Panc1 (cell line): Measurements from ENCODE around the gene ERMARD. TPM values are rescaled to one million over a fixed set of nuclear protein-coding genes. Genes with fewer than 3 reads are reported as not detected.

Experiments used
- ATAC-seq: fragments of 200-7000 bp; cut with Tn5 transposase; 2 replicates; pipeline ENCODE4 v1.9.1; 2020; ENCODE audit warnings: mild to moderate bottlenecking, moderate library complexity
- BruUV-seq: library from RNA; stranded (reverse); fragments of 400-500 nt; replicated peaks from 2 replicates; lab custom pipeline; 2021; lab: Mats Ljungman, UMichigan
- CTCF ChIA-PET: fragments of 300-600 bp; sonication (Branson Sonifier 250); formaldehyde crosslinking; loops from one replicate; lab custom pipeline; 2022; ENCODE audit warnings: antibody characterized with exemption; lab: Charles Lee
- POLR2A ChIA-PET: fragments of 300-600 bp; sonication (Branson Sonifier 250); formaldehyde crosslinking; loops from one replicate; lab custom pipeline; 2022; ENCODE audit warnings: antibody characterized with exemption; lab: Charles Lee
- DNase-seq: peaks from one replicate; pipeline ENCODE4 v3.0.0-alpha.2; 2010; ENCODE audit warnings: low read depth, low spot score
- H3K27ac ChIP-seq: 2 replicates; pipeline ENCODE4 v1.5.1; 2011; ENCODE audit warnings: mild to moderate bottlenecking, low read length, inconsistent platforms
- H3K27me3 ChIP-seq: fragments of 200-500 bp; sonication (Bioruptor generic); 2 replicates; pipeline ENCODE4 v1.6.0; 2014; ENCODE audit warnings: low read length, inconsistent platforms; ENCODE audit not compliant: control insufficient read depth, insufficient read depth
- H3K36me3 ChIP-seq: fragments of 200-500 bp; sonication (Bioruptor generic); 2 replicates; pipeline ENCODE4 v1.5.1; 2014; ENCODE audit warnings: inconsistent platforms, mild to moderate bottlenecking, low read length, moderate library complexity; ENCODE audit not compliant: control insufficient read depth, insufficient read depth
- H3K4me1 ChIP-seq: 2 replicates; pipeline ENCODE4 v1.5.1; 2011; ENCODE audit warnings: inconsistent platforms, mild to moderate bottlenecking, low read length, moderate library complexity; ENCODE audit not compliant: control insufficient read depth, insufficient read depth
- H3K4me3 ChIP-seq, 2 experiments: 2 replicates each; pipeline ENCODE4 v1.5.1; 2011 to 2012; ENCODE audit warnings: low read depth in 2 of 2, low read length in 2 of 2, mild to moderate bottlenecking in 2 of 2, inconsistent platforms in 1 of 2, moderate library complexity in 1 of 2
- H3K9me3 ChIP-seq: fragments of 200-500 bp; sonication (Bioruptor generic); 2 replicates; pipeline ENCODE4 v1.5.1; 2014; ENCODE audit warnings: low read depth, mild to moderate bottlenecking, inconsistent platforms, low read length, moderate library complexity; ENCODE audit not compliant: control insufficient read depth, insufficient read depth
- POLR2AphosphoS5 ChIP-seq: IDR thresholded peaks from 2 replicates; pipeline ENCODE4 v1.6.1; 2012; ENCODE audit warnings: mild to moderate bottlenecking, low read depth, low read length, moderate library complexity
- SIN3A ChIP-seq: IDR thresholded peaks from 2 replicates; pipeline ENCODE4 v1.6.1; 2012; ENCODE audit warnings: low read depth, mild to moderate bottlenecking, low read length, moderate library complexity, borderline replicate concordance; ENCODE audit not compliant: insufficient read depth
- TCF7L2 ChIP-seq: IDR thresholded peaks from 2 replicates; pipeline ENCODE4 v1.6.1; 2011; ENCODE audit warnings: mild to moderate bottlenecking, low read depth, low read length, inconsistent platforms
- in situ Hi-C: cut with HindIII; loops from 2 replicates; pipeline ENCODE4 v1.10.0; 2016; ENCODE audit warnings: low sequenced_read_pairs, low pct_unique_long_range_greater_than_20kb
- intact Hi-C: fragments of 100-400 bp; cut with micrococcal nuclease; formaldehyde crosslinking; loops from one replicate; pipeline ENCODE4 v1.10.0; 2022; ENCODE audit not compliant: unreplicated experiment
- total RNA-seq: library from RNA; stranded (reverse); gene quantifications from one replicate; pipeline ENCODE4 v1.2.1, GENCODE V29; 2021; ENCODE audit not compliant: unreplicated experiment
- TF ChIP-seq, protein P1 (sequence below): fragments of 450-650 bp; IDR thresholded peaks from 2 replicates; pipeline ENCODE4 v1.5.1; 2017; ENCODE audit warnings: mild to moderate bottlenecking
- TF ChIP-seq, protein P2 (sequence below), 2 experiments: IDR thresholded peaks; 2 replicates each; pipeline ENCODE4 v1.6.1; 2011 to 2012; ENCODE audit warnings: low read depth in 2 of 2, control low read depth in 1 of 2, low read length in 1 of 2, mild to moderate bottlenecking in 1 of 2, moderate library complexity in 1 of 2; ENCODE audit not compliant: insufficient read depth in 1 of 2

ERMARD gene
- total RNA-seq, 1 experiment from 2014 or later: 38.5 TPM

GRCh38 chr6:169804427-169804826 is 53.0 kb downstream of the ERMARD start:
- ChIA-PET CTCF (interaction anchor here (0.8 to 4.2 kb wide), 2 partner anchors 10 to 27 kb away, joined by 3 to 27 read pairs; no protein-coding TSS in a partner anchor), POLR2A (no interaction called here)
- no TSS peak for BruUV-seq
- ATAC-seq (no peak), DNase-seq (no peak)
- H3K4me3 ChIP-seq: no peak overlapping the region
- in situ Hi-C loops (no loop called here), intact Hi-C loops (no loop called here)
- H3K36me3 ChIP-seq: no peaks in the 10 kb centered on the region
- no peak for TF ChIP-seq TCF7L2
- TF ChIP-seq, protein P1, sequence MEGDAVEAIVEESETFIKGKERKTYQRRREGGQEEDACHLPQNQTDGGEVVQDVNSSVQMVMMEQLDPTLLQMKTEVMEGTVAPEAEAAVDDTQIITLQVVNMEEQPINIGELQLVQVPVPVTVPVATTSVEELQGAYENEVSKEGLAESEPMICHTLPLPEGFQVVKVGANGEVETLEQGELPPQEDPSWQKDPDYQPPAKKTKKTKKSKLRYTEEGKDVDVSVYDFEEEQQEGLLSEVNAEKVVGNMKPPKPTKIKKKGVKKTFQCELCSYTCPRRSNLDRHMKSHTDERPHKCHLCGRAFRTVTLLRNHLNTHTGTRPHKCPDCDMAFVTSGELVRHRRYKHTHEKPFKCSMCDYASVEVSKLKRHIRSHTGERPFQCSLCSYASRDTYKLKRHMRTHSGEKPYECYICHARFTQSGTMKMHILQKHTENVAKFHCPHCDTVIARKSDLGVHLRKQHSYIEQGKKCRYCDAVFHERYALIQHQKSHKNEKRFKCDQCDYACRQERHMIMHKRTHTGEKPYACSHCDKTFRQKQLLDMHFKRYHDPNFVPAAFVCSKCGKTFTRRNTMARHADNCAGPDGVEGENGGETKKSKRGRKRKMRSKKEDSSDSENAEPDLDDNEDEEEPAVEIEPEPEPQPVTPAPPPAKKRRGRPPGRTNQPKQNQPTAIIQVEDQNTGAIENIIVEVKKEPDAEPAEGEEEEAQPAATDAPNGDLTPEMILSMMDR: no peak
- TF ChIP-seq, protein P2, sequence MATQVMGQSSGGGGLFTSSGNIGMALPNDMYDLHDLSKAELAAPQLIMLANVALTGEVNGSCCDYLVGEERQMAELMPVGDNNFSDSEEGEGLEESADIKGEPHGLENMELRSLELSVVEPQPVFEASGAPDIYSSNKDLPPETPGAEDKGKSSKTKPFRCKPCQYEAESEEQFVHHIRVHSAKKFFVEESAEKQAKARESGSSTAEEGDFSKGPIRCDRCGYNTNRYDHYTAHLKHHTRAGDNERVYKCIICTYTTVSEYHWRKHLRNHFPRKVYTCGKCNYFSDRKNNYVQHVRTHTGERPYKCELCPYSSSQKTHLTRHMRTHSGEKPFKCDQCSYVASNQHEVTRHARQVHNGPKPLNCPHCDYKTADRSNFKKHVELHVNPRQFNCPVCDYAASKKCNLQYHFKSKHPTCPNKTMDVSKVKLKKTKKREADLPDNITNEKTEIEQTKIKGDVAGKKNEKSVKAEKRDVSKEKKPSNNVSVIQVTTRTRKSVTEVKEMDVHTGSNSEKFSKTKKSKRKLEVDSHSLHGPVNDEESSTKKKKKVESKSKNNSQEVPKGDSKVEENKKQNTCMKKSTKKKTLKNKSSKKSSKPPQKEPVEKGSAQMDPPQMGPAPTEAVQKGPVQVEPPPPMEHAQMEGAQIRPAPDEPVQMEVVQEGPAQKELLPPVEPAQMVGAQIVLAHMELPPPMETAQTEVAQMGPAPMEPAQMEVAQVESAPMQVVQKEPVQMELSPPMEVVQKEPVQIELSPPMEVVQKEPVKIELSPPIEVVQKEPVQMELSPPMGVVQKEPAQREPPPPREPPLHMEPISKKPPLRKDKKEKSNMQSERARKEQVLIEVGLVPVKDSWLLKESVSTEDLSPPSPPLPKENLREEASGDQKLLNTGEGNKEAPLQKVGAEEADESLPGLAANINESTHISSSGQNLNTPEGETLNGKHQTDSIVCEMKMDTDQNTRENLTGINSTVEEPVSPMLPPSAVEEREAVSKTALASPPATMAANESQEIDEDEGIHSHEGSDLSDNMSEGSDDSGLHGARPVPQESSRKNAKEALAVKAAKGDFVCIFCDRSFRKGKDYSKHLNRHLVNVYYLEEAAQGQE (IDR thresholded peaks at IDR 0.05; ENCODE audit: insufficient read depth in 1 of 2, low read depth in 2 of 2, low read length in 1 of 2): no peak
- H3K27me3 ChIP-seq: no peaks in the 10 kb centered on the region; the same call in 1 of the 2 replicates
- H3K9me3 ChIP-seq: no peaks in the 10 kb centered on the region
- H3K27ac ChIP-seq: no peak overlapping the region
- H3K4me1 ChIP-seq: peaks cover 25% of the 10 kb centered on the region

GRCh38 chr6:169805242-169805838 is 53.9 kb downstream of the ERMARD start:
- intact Hi-C loops: no loop called here
- TF ChIP-seq TCF7L2 (no peak), POLR2AphosphoS5 (no peak), SIN3A (no peak)
- TF ChIP-seq, protein P1: no peak
- TF ChIP-seq, protein P2 (IDR thresholded peaks at IDR 0.05; ENCODE audit: insufficient read depth in 1 of 2, low read depth in 2 of 2, low read length in 1 of 2): no peak
- ChIA-PET POLR2A (no interaction called here), CTCF (interaction anchor here (0.8 to 4.2 kb wide), 2 partner anchors 11 to 26 kb away, joined by 3 to 27 read pairs; no protein-coding TSS in a partner anchor)
- no peak for DNase-seq
- Histone ChIP-seq H3K27ac (no peak overlapping the region), H3K36me3 (no peaks in the 10 kb centered on the region), H3K4me3 (no peak overlapping the region), H3K9me3 (no peaks in the 10 kb centered on the region), H3K27me3 (no peaks in the 10 kb centered on the region; the same call in 1 of the 2 replicates), H3K4me1 (peaks cover 15% of the 10 kb centered on the region)
- in situ Hi-C loops: no loop called here
- BruUV-seq: no TSS peak
- ATAC-seq: no peak
